Measurements from ENCODE around the gene BOLA2B. TPM values are rescaled to one million over a fixed set of nuclear protein-coding genes. Genes with fewer than 3 reads are reported as not detected.

Gene BOLA2B
- 20.8 and 31.1 TPM in 2 replicates for total RNA-seq

GRCh38 chr16:30193615-30194014, at the start of gene BOLA2B, which contains the start of gene SLX1A:
Gene BOLA2B (minus strand): TSS chr16:30193666. CDS start chr16:30193595, 71 bp downstream.
Gene SLX1A (plus strand): TSS chr16:30193875. CDS start chr16:30194085, 210 bp downstream.

GRCh38 chr16:30199049-30199448, 5.6 kb upstream of the BOLA2B start, which contains the start of gene SULT1A3:
Gene SULT1A3 (plus strand): TSS chr16:30199255. CDS start chr16:30200729, 1,474 bp downstream.

GRCh38 chr16:30183233-30184095, 10.0 kb downstream of the BOLA2B start, which contains the start of gene CORO1A:
Gene CORO1A (plus strand): TSS chr16:30183602. CDS start chr16:30185210, 1,608 bp downstream.

Other genes starting within 250 kb of the BOLA2B start
- 81.2 and 82.3 TPM in 2 replicates for gene TMEM219, start 231.6 kb downstream of the BOLA2B start, total RNA-seq
- 39.1 and 47.1 TPM in 2 replicates for gene TAOK2, start 219.8 kb downstream of the BOLA2B start, total RNA-seq
- 5.0 and 5.6 TPM in 2 replicates for gene HIRIP3, start 198.0 kb downstream of the BOLA2B start, total RNA-seq
- gene INO80E, start 197.4 kb downstream of the BOLA2B start, total RNA-seq, result 11.9 and 15.2 TPM in 2 replicates
- gene DOC2A, start 182.6 kb downstream of the BOLA2B start, total RNA-seq, result 0.28 TPM in 1 of 2 replicates, not detected in the other
- not detected in 2 replicates for gene C16orf92, start 170.5 kb downstream of the BOLA2B start, total RNA-seq
- gene TLCD3B, start 162.4 kb downstream of the BOLA2B start, total RNA-seq, result 0.09 TPM in 1 of 2 replicates, not detected in the other
- 617 and 861 TPM in 2 replicates for gene ALDOA, start 127.9 kb downstream of the BOLA2B start, total RNA-seq
- gene PPP4C, start 117.7 kb downstream of the BOLA2B start, total RNA-seq, result 193 and 224 TPM in 2 replicates
- gene TBX6, start 101.7 kb downstream of the BOLA2B start, total RNA-seq, result under 0.01 and 0.09 TPM in 2 replicates
- gene YPEL3, start 97.5 kb downstream of the BOLA2B start, total RNA-seq, result 6.3 and 10.2 TPM in 2 replicates
- 0.71 and 1.6 TPM in 2 replicates for gene GDPD3, start 80.1 kb downstream of the BOLA2B start, total RNA-seq
- gene MAPK3, start 70.4 kb downstream of the BOLA2B start, total RNA-seq, result 28.4 and 41.2 TPM in 2 replicates
- gene CORO1A, start 10.1 kb downstream of the BOLA2B start, total RNA-seq, result 0.46 and 0.71 TPM in 2 replicates
- 20.9 and 21.2 TPM in 2 replicates for gene SLX1A, start 209 bp upstream of the BOLA2B start, total RNA-seq
- 2.4 and 3.4 TPM in 2 replicates for gene SULT1A3, start 5.6 kb upstream of the BOLA2B start, total RNA-seq
- 0.43 and 1.8 TPM in 2 replicates for gene NPIPB13, start 54.8 kb upstream of the BOLA2B start, total RNA-seq
- 33.8 and 39.1 TPM in 2 replicates for gene CD2BP2, start 161.6 kb upstream of the BOLA2B start, total RNA-seq
- 17.1 and 19.9 TPM in 2 replicates for gene TBC1D10B, start 176.8 kb upstream of the BOLA2B start, total RNA-seq
- gene MYL11, start 181.1 kb upstream of the BOLA2B start, total RNA-seq, result not detected in 2 replicates
- not detected in 2 replicates for gene SEPTIN1, start 188.9 kb upstream of the BOLA2B start, total RNA-seq
- gene ZNF48, start 201.8 kb upstream of the BOLA2B start, total RNA-seq, result 4.6 and 5.5 TPM in 2 replicates
- 9.8 and 10.5 TPM in 2 replicates for gene ZNF771, start 213.9 kb upstream of the BOLA2B start, total RNA-seq
- gene DCTPP1, start 236.4 kb upstream of the BOLA2B start, total RNA-seq, result 5.5 and 6.9 TPM in 2 replicates

Measured in smooth muscle cell of bladder (primary cell).